Right lobe of liver (tissue), 4 donors: ENCODE data around the gene KCNQ5.

Experiments used
- POLR2A ChIP-seq: fragments of 450-650 bp; IDR thresholded peaks from one replicate; pipeline ENCODE4 v1.6.1; 2017; ENCODE audit warnings: antibody characterized with exemption, mild to moderate bottlenecking
- TF ChIP-seq, protein P1 (sequence below), 4 donors: fragments of 200-600 bp in 3 of 4; fragments of 450-650 bp in 1 of 4; IDR thresholded peaks; one replicate each; pipeline versions ENCODE4 v1.5.1 to v1.8.0; 2016 to 2022; ENCODE audit warnings: antibody characterized with exemption in 4 of 4, mild to moderate bottlenecking in 2 of 4
- donor health status: DM: no; HTN: no; CAD: no.
- donor health status: DM: no; HTN: no; CAD: no.
- donor health status: DM: no; HTN: yes; CAD: no.

DNA sequence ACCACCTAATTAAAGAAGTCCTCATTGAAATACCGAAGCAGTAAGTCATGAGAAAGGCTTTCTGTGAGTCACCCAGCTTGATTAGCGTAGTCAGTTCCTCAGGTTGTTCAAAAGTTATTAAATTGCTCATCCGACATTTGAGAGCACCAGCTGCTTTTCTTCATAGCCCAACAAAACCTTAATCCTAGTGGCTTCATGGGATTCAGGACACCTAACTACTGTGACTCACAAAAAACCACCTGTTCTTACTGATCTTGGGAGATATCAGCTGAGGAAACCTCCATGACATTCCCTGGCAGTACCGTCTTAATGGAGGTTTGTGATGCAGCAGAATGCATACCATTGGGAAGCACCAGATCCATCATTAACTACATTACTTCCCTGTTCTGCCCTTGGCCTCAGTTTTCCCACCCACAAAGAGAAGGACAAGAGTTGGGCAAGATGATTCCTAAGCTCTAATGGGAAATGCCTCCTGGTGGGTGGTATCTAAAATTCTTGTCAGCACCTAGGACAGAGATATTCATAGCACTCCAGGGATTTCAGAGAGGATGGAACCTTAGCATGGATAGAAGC, 499.6 kb downstream of the KCNQ5 start:
- no peak for TF ChIP-seq POLR2A
- TF ChIP-seq, protein P1, sequence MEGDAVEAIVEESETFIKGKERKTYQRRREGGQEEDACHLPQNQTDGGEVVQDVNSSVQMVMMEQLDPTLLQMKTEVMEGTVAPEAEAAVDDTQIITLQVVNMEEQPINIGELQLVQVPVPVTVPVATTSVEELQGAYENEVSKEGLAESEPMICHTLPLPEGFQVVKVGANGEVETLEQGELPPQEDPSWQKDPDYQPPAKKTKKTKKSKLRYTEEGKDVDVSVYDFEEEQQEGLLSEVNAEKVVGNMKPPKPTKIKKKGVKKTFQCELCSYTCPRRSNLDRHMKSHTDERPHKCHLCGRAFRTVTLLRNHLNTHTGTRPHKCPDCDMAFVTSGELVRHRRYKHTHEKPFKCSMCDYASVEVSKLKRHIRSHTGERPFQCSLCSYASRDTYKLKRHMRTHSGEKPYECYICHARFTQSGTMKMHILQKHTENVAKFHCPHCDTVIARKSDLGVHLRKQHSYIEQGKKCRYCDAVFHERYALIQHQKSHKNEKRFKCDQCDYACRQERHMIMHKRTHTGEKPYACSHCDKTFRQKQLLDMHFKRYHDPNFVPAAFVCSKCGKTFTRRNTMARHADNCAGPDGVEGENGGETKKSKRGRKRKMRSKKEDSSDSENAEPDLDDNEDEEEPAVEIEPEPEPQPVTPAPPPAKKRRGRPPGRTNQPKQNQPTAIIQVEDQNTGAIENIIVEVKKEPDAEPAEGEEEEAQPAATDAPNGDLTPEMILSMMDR (IDR thresholded peaks at IDR 0.05), result no peak
